Lower leg skin (tissue), 3 donors: Measurements from ENCODE around the gene FRAS1.

Source experiments
- POLR2A ChIP-seq, 2 donors: fragments of 450-650 bp; IDR thresholded peaks; one replicate each; pipeline ENCODE4 v1.6.1; 2016 to 2017; ENCODE audit warnings: antibody characterized with exemption in 2 of 2, mild to moderate bottlenecking in 1 of 2, moderate library complexity in 1 of 2
- TF ChIP-seq, protein P1 (sequence below), 3 donors: fragments of 450-650 bp; IDR thresholded peaks; one replicate each; pipeline ENCODE4 v1.5.1; 2016; ENCODE audit warnings: antibody characterized with exemption in 3 of 3, mild to moderate bottlenecking in 3 of 3, moderate library complexity in 2 of 3

DNA sequence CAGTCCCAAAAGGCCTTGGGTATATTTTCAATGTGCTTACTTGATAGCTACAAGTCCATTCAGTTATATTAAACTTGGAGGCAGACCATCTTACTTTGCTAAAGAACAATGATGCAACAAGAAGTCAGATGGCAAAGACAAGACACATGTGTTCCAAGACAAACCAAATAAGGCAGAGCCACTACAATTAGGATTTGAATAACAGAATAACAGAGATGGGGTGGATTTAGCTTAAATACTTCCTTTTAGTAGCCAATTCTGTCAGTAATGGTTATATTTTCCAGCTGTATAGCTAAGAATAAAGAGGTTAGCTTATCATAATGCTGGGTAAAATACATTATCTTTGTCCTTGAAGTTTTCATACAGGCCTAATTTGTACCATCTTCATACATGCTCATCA lies 37.7 kb upstream of the FRAS1 start:
- TF ChIP-seq POLR2A (IDR thresholded peaks at IDR 0.05): no peak
- TF ChIP-seq, protein P1, sequence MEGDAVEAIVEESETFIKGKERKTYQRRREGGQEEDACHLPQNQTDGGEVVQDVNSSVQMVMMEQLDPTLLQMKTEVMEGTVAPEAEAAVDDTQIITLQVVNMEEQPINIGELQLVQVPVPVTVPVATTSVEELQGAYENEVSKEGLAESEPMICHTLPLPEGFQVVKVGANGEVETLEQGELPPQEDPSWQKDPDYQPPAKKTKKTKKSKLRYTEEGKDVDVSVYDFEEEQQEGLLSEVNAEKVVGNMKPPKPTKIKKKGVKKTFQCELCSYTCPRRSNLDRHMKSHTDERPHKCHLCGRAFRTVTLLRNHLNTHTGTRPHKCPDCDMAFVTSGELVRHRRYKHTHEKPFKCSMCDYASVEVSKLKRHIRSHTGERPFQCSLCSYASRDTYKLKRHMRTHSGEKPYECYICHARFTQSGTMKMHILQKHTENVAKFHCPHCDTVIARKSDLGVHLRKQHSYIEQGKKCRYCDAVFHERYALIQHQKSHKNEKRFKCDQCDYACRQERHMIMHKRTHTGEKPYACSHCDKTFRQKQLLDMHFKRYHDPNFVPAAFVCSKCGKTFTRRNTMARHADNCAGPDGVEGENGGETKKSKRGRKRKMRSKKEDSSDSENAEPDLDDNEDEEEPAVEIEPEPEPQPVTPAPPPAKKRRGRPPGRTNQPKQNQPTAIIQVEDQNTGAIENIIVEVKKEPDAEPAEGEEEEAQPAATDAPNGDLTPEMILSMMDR (IDR thresholded peaks at IDR 0.05): no peak
